ENCODE data around the gene FOXO1. TPM values are rescaled to one million over a fixed set of nuclear protein-coding genes. Genes with fewer than 3 reads are reported as not detected.

The FOXO1 gene
- total and polyA plus RNA-seq, 9 of the 15 experiments (the other 6 are each of a cell fraction or from before 2014, with no cell fraction given), result 0.04 to 0.73 (median 0.20) TPM

GRCh38 chr13:40671956-40672764, 5.7 kb upstream of the FOXO1 start (continued):
- peak; percentile 38; the same call in 1 of the 2 replicates for TF ChIP-seq EP400 (IDR thresholded peaks at IDR 0.05)
- peak; percentile 86 for TF ChIP-seq C11orf30 (IDR thresholded peaks at IDR 0.05; ENCODE audit: low read depth)
- no peak for TF ChIP-seq SRSF9 (IDR thresholded peaks at IDR 0.05; ENCODE audit: borderline replicate concordance, low read depth, low read length)
- 0 out of 2 replicates have a peak, but pooled peaks have one; percentile 39 for TF ChIP-seq PML (IDR thresholded peaks at IDR 0.05; ENCODE audit: low read length)
- TF ChIP-seq RFX5 (IDR thresholded peaks at IDR 0.05; ENCODE audit: low read depth, low read length), result no peak
- peak; percentile 52 to 68; a peak in 3 of 4 replicates for TF ChIP-seq KDM1A (IDR thresholded peaks at IDR 0.05)
- TF ChIP-seq NCOA4 (IDR thresholded peaks at IDR 0.05; ENCODE audit: partially characterized antibody), result no peak
- TF ChIP-seq JUN (IDR thresholded peaks at IDR 0.05; ENCODE audit: borderline replicate concordance, low read depth, low read length), result 0 out of 2 replicates have a peak, but pooled peaks have one; percentile 17
- no peak for TF ChIP-seq JUN (CRISPR knock-in tag; IDR thresholded peaks at IDR 0.05; ENCODE audit: borderline replicate concordance)
- TF ChIP-seq SMARCC2 (IDR thresholded peaks at IDR 0.05; ENCODE audit: low read depth), result peak; percentile 55; the same call in 1 of the 2 replicates

DNA sequence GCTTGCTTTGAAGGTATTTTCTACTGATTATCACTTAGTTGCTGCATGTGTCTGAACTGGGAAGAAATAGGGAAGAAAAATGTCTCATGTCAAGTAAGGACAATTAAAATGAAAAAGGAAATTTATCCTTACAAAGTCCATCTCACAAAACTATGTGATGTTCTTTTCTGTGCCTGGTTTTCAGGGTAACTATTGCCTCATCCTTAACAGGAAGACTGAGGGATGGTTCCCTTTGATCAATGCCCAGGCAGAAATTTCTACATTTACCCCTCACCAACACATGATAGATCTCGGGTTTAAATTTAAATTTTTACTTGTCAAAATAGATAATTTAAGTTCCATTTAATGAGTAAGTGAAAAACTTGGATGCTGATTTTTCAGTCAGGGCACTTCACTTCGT, 3.9 kb upstream of the FOXO1 start:
- intact Hi-C loops (cut with micrococcal nuclease), result no loop called here
- BruUV-seq (replicated peaks), result no TSS peak
- in situ Hi-C loops (cut with MboI), result no loop called here
- Histone ChIP-seq H3K9me3 (replicated peaks; ENCODE audit: control insufficient read depth, insufficient read depth, low read depth, low read length) (no peaks in the 10 kb centered on the region), H3K79me2 (ENCODE audit: control insufficient read depth, insufficient read depth, low read length) (no peaks in the 10 kb centered on the region), H3K36me3 (ENCODE audit: control insufficient read depth, insufficient read depth, low read length) (no peaks in the 10 kb centered on the region), H3K4me2 (ENCODE audit: insufficient read depth, low read length) (no peak overlapping the region), H3K4me1 (replicated peaks in 1 of 2; ENCODE audit: control insufficient read depth in 2 of 2, insufficient read depth in 2 of 2, low read length in 2 of 2) (peaks cover 20 to 22% of the 10 kb centered on the region in 2 experiments; a peak in 4 of 5 replicates), H3K9ac (ENCODE audit: insufficient read depth in 1 of 2, low read depth in 2 of 2, low read length in 2 of 2) (no peak overlapping the region), H3K27me3 (ENCODE audit: control insufficient read depth in 2 of 2, insufficient read depth in 2 of 2, low read length in 2 of 2) (peaks cover 0 to 3% of the 10 kb centered on the region in 2 experiments; a peak in 2 of 5 replicates), H3K27ac (ENCODE audit: extremely low read depth, low read depth, low read length) (no peak overlapping the region), H3K4me3 (no peak overlapping the region), H4K20me1 (replicated peaks; ENCODE audit: control insufficient read depth, insufficient read depth, low read length) (no peaks in the 10 kb centered on the region), H3K9me1 (ENCODE audit: control insufficient read depth, insufficient read depth, low read length) (no peaks in the 10 kb centered on the region), H2AFZ (ENCODE audit: low read depth, low read length) (no peak overlapping the region)
- CTCF ChIA-PET (ENCODE audit: low intra/inter-chr PET ratio), result no interaction called here
- ATAC-seq, result no peak
- POLR2A ChIA-PET, result no interaction called here
- DNase-seq (ENCODE audit: extremely low read depth in 1 of 4, low spot score in 3 of 4), result no peak
- TF ChIP-seq CBX1 (IDR thresholded peaks at IDR 0.05; ENCODE audit: low read depth), result no peak
- no peak for TF ChIP-seq MTA2 (IDR thresholded peaks at IDR 0.05; ENCODE audit: low read depth)
- no peak for TF ChIP-seq ARID1B (IDR thresholded peaks at IDR 0.05)
- no peak for TF ChIP-seq SAFB (IDR thresholded peaks at IDR 0.05; ENCODE audit: borderline replicate concordance, low read depth, low read length)
- WGBS (ENCODE audit: insufficient coverage, low coverage, missing lambda C conversion rate), result 38% methylated on average over 2 of the region's 2 CpGs
- no peak for FAIRE-seq
